SH-SY5Y (cell line): Measurements from ENCODE around the gene PSMA3.

Source experiments
- GATA2 ChIP-seq: IDR thresholded peaks from 2 replicates; pipeline ENCODE4 v1.6.1; 2011; ENCODE audit warnings: mild to moderate bottlenecking, low read depth, low read length
- GATA3 ChIP-seq: IDR thresholded peaks from 2 replicates; pipeline ENCODE4 v1.6.1; 2011; ENCODE audit warnings: low read depth, mild to moderate bottlenecking, low read length, moderate library complexity

DNA sequence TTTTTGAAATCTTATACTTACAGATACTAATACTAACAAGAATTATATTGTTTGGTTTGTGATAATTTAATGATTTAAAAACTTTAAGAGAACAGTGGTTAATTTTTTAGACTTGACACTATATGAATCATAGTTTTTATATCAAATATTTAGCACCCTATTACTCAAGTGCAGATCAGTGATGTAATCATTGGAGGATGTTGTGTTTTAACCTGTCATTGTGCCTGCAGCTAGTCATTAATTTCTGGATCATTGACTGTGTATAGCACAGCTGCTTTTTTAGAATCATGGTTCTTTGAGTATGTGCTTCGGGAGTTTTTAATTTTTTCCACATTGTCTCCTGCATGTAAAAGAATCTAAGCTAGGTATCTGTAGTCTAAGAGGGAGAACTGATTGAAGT is 71.0 kb downstream of the PSMA3 start:
- no peak for TF ChIP-seq GATA2
- no peak for TF ChIP-seq GATA3
